Stimulated activated CD4-positive, alpha-beta T cell treated with anti-CD3 and anti-CD28 coated beads, TNF-alpha, amount 100 ng/mL, for 4 hours (primary cell): ENCODE results near the gene KLF6.

Experiments
- DNase-seq, 3 experiments: peaks; one replicate each; pipeline ENCODE4 v3.0.0-alpha.2; 2020; ENCODE audit warnings: low read depth in 3 of 3

KLF6 gene

DNA sequence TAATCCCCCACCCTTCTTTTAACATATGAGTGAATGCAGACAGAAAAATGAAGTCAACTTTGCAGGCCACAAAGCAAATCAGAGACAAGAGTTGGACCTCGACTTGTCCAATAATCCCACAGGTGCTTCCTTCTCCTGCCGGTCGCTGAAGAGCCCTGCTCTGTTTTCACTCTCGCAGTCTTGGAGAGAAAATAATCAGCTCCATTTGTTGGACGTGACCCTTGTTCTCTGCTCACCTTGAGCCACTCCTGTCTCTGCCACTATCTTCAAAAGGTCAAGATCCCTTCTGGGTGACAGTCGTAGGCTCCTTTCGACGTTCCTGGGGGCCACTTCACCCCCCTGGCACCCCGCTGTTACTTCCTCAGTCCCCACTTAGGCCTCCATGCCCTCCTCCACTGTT lies 2.8 kb upstream of the KLF6 start:
- DNase-seq, result no peak

DNA sequence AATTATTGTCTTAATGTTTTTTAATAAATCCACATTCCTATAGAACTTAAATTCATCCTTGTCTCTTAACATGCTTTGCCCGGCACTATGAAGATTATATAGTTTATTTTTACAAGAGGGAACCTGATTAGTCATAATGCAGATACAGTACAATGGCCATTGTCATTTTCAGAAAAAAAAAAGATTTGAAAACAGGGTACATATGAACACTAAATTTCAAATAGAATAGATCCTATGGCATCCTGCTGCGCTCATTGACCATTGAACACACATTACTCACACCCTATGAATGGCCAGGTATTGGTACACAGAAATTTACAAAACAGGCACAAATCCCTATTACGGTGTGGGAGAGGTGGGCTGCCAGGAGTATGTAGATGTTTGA lies 2.0 kb upstream of the KLF6 start:
- DNase-seq, result no peak

DNA sequence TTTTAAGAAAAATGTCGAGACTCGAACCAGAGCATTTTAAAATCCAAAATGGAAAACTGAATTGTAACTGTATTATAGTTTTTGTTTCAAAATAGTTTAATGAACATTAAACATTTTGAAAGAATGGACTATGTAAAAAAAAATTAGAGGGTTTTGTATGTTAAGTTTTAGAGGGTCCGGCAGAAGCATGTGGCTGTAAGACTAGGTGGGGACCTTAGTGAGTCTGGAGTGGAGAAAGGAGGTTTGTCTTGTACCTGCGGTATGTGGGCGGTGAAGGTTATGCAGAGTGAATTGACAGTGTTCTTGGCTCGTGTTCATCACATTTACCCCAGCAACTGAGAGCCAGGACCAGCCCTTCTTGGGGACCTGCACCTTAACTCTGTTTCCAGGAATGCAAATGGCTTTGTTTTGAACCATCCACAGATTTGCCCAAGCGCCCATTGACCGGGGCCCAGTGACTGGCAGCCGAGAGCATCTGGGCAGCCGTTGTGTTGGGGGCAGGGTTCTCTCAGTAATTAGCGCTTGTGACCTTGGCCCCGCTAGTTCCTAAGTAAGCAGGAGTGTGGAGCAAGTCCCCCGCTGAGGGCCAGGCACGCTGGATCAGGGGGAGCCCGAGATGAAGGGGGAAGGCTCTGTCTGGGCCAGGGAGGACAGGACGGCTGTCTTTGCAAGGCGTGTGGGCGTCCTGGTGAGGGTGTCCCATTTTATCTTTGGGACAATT lies 1.4 kb upstream of the KLF6 start:
- no peak for DNase-seq

DNA sequence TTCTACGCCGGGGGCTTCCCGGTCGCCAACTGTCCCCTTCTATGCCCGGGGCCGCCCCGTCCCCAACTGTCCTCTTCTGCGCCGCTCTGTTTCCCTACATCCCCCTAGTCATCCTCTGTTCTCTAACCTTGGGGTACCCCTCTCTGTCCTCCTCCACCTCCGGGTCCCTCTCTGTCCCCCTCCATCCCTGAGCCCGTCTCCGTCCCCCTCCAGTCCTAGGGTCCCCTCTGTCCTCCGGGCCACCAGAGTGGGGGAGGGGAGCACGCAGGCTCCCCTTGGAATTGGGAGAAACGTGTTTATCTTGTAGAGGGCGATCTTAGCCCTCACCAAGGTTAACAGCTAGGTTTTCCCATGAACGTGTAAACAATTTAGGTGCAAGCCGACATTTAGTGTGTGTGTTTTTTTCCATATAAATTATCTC lies 852 bp upstream of the KLF6 start:
- DNase-seq, result no peak

DNA sequence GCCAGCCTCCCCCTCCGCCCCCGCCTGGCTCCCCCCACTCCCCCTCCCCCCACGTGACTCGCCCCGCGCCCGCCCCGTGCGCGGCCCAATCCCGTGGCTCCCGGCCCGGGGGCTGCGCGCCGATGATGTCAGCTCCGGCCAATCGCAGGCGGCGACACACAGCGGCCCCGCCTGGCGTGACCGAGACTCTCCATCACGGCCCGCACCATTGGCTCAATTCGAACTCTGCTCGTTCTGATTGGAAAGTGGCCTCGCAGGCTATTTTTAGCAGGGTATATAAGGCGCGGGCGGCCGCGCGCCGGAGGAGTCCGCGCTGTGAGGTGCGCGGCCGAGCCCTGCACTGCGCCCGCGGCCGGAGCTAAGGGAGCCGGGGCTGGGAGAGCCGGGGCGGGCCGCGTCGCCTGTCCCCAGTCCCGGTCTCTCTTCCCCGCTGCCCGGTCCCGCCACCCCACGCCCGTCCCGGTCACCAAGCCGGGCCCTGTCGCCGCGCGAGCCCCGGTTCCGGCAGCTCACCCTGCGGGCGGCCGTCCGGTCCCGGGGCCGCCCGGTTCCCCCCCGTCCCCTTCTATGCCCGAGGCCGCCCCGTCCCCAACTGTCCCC lies 342 bp upstream of the KLF6 start:
- peak; percentile 98 to 100 (median 99) for DNase-seq

DNA sequence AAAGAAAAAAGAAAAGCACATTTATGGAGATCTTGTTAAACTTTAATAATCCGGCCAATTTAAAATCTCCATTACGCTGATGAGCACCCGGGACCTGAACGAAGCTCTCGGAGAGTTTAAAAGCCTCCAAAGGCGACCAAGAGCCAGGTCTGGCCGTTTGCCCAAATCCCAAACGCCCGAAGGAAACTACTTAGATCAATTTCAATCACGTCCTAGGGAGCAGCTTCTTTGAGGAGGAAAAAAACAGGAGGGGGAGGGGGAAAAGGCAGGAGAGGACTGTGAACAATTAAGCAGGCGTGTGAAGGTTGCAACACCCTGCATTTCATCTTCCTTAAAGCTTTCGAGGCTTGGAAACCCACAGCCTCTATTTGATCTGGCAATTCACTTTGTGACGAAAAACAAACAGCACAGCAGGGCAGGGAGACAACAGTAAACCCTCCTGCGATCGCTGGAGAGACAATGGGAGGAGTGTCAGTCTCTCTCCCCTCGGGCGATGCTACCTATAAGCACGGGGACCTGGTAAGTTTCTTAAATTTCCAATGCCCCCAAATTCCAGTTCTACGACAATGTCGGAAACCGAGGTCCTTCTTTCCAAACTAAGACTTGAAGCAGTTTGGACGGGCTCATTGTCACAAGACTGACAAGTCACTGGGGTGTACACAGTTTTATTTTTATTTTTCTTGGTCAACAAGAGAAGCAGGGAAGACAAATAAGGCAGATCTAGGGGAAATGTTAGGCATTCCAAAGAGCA lies 1.2 kb downstream of the KLF6 start:
- DNase-seq, result no peak

DNA sequence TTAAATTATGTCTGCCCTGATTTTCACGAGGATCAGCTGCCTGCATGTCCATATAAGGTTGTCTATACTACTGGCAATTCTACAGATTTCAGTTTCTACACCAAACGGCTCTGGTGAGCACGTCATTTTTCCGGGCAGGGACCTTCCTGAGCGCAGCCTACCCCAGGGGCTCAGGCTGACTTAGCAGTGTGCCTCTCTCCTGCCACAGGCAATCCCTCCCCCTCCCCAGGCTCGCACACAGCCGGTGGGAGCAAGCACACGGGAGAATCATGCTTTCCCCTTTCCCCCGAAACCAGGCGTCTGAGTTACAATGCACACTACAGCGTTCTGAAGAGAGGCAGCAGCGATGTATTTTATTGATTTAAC lies 1.7 kb downstream of the KLF6 start:
- DNase-seq, result peak in 2 of 3 experiments; percentile 49 to 55

DNA sequence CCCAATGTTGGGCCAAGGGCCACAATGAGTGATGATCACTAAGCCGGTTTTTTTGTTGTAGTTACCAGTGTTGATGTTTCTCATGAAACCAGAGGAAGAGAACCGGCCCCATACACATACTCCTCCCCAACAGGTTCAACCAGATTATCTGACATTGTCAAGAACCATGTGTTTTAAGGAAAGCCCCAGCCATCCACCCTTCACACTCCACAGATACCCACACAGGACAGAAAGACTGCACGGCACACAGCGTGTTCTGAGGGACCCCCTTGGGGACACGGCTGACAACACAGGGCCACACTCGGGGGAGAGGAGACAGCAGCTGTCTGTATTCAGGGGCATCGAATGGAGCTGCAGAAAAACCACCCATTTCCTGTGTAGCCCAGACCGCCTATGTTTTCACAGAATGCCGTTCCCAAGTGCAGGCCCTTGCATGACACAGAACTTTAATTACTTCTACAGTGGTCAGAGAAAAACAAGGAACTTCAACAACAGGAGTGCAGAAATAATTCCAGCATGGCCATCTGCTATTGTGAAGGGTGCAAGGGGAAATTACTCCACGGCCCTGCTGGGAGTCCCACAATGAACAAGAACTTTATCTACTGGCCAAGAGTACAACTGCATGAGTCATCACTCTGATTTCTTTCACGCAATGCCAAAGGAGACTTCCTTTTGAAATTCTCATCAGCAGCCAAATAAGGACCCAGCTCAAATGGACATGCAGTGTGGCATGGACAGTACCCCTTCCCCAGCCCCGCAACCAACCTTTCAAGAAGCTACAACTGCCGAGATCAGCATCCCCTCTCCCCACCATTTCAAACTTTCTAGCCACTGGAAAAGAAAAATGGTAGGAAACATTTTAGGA lies 2.3 kb downstream of the KLF6 start:
- no peak for DNase-seq

DNA sequence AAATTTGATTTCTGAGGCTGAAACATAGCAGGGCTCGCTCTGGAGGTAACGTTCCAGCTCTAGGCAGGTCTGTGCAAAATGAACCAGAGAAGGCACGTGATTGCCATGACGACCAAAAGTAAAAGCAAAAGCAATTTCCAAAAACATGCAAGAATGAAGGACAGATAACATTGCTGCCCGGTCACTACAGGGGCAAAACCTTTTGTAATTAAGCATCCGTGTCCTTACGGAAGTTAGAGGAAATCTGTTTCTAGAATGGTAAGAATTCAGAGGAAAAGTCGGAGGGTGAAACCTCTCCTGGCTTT lies 2.9 kb downstream of the KLF6 start:
- no peak for DNase-seq

DNA sequence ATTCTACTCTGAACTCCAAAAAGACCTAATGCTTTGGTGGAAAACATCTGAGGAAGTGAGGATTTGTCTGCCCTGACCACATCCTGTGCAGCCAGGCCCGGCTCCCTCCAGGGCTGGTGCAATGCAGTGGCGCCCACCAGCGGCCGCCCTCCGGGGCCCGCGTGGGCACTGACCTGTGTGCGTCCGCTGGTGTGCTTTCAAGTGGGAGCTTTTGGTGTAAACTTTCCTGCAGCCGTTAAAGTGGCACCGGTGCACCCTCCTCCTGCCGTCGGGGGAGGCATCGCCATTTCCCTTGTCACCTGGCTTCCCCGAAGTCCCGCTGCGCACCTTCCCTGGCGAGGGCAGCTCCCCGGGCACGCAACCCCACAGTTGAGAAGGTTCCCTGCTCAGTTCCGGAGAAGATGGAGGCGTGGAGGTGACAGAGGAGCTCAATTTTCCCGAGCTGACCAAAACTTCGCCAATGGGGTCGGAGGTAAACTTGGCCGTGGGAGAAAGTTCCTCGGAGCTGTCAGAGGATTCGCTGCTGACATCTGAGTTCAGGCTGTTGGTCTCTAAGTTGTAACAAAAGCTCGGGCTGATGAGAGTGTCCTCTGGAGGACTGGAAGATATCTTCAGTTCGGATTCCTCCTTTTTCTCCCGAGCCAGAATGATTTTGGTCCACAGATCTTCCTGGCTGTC lies 3.4 kb downstream of the KLF6 start:
- DNase-seq, result no peak

DNA sequence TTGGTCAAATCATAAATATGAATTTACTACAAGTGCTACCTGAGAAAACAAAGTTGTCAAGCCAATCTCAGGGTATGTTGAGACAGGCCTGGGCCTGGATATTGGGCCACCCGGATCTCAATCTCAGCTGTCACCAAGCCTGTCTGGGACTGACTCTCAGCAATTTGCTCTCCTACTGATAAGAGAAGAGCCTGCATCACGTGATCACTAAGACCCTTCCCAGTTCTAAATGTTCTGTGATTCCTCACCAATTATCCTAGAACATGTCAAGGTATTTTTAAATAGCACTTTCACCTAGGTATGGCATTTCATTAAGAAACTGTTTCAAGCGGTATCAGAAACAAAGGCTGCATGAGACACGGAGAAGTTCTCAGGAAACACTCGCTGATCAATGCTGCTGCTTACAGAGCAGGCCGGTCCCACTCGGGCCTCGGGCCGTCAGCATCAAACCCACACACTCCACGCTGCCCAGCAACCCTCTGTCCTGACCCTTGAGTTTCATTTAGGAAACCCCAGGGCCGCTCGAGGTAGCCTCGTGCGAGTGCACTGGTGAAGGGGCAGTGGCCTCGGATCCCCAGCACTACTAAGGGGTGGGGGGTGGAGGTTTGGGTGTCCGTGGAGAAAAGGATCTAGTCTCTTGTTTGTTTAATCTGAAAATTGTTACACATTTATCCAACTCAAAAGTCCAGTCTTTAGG lies 4.1 kb downstream of the KLF6 start:
- DNase-seq, result no peak

DNA sequence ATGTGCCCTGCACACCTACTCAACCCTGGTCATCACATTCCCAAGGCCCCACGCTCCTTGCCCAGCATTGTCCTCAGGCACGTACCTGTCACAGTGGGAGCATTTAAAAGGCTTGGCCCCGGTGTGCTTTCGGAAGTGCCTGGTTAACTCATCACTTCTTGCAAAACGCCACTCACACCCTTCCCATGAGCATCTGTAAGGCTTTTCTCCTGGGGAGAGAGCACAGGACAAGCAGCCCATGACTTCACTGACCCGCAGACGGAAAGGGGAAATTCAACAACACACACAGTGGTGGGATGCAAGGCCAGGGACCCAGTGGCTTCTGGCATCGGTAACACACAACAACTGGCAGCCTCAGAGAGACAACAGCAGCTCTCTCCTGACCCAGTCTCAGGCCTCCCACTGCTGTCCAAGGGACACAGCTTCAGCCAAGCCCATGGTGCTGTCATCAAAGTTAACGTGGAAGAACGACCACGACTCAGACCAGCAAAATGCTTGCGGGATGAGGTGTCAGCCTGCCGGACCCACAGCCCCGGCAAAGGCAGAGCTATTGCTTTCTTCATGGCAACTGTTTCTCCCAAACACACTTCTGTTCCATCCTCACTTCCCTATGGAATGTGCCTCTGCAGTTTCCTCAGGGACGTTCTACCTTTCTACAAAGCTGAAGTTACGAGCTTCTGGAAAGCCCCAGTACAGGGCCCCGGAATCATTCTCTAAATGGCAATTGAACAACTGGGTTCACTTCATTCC lies 4.8 kb downstream of the KLF6 start:
- DNase-seq, result no peak

DNA sequence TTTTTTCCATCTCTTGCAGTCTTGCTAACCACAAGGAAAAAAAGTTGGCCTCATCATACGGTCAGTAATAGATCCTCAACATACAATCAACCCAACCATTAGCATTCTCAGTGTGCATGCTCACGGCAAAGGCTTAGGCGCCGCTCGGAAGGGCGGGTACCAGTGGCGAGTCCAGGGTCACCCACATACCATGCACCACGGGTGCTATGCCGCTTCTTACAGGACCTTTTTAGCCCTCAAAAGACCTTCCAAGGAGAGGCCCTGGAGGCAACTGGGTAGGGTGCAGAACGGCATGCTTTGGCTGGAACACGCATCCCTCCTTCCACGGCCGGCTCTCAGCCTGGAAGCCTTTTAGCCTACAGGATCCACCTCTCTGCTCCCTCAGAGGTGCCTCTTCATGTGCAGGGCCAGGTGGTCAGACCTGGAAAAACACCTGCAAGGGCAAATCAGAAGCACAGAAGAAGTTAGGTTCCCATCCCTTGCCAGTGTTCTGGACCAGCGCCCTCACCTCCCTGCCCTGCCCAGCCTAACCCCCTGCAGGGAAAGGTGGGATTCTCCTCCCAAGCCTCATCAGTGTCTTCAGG lies 5.8 kb downstream of the KLF6 start:
- DNase-seq, result no peak

DNA sequence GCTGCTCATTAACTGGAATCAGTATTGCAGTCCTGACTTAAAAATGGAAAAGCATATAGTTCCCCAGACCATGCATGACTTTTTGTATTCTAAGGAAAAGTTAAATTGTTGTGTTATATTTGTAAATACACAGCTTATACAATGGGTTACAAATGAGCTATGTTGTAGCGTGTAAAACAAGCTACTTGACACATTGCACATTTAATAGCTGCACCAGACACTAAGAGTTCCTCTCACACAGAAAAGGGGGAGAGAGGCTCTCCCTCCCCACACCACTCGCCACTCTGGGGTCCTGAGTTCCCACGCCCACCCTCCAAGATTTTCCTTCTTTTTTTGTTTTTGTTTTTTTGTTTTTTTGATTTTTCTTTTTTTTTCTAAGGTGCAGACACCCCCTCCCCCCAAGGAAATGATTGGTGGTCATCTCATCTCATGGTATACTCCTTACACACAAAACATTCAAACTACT lies 6.3 kb downstream of the KLF6 start:
- no peak for DNase-seq

DNA sequence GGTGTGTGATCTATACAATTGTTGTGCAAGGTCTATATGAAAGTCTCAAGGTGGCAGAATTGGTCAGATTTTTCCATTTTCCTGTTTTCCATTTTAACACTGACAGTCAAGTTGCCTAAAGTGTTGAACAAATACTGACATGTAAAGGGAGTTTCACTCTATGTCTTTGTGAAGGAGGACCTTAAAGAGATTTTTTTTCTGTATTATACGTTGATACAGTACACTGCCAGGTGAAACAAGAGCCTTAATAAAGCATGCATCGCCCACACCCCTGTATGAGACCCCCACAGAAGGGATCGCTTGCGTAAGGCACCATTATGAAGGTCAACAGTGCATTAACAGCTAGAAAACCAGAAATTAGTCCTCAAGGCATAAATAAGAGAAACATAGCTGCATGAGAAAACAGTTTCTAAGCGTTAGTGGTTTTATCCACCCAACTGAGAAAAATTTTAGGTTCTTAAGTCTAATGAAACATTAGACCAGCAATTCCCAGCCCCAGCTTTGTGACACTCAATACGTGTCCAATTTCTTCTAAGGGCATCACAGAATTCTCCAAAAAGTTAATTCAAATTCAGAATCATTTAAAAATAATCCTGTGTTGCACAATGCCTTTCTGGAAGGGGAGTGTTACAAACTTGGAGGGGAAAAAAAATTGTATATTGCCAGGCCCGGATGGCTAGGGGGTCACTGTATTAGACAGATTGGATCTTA lies 6.9 kb downstream of the KLF6 start:
- DNase-seq, result no peak

DNA sequence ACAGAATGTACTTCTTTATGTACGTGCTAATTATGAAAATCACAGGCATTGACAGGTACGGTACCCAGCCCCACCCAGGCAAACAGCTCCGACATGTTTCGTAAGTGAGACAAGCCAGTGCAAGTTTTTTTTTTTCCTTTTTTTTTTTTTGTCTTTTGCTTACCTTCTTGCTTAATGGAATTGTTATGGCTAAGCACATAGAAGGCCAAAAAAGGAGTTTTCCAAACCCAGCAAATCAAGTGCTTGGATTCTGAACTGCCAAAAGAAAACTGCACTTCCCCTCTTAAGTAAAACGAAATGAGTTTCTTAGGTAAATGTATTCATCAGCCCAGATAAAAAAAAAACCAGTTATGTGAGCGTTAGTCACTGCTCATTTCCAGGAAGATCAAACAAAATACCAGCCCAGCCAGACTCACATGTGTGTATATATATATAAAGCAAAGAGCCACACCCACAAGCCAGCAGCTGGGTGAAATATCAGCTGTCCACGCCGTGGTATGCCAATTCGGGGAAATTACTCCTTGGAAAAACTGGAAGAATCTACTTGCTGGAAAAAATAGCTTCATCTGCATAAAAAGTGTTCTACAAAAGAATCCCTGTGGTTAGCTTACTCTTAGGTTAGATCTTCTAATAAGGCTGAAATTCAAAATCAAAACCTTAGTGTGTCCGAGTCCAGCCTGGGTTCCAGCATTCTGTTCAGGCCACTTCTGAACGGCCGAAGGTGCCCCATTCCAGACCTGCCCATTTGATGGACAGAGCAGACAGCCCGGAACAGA lies 8.0 kb downstream of the KLF6 start:
- no peak for DNase-seq

DNA sequence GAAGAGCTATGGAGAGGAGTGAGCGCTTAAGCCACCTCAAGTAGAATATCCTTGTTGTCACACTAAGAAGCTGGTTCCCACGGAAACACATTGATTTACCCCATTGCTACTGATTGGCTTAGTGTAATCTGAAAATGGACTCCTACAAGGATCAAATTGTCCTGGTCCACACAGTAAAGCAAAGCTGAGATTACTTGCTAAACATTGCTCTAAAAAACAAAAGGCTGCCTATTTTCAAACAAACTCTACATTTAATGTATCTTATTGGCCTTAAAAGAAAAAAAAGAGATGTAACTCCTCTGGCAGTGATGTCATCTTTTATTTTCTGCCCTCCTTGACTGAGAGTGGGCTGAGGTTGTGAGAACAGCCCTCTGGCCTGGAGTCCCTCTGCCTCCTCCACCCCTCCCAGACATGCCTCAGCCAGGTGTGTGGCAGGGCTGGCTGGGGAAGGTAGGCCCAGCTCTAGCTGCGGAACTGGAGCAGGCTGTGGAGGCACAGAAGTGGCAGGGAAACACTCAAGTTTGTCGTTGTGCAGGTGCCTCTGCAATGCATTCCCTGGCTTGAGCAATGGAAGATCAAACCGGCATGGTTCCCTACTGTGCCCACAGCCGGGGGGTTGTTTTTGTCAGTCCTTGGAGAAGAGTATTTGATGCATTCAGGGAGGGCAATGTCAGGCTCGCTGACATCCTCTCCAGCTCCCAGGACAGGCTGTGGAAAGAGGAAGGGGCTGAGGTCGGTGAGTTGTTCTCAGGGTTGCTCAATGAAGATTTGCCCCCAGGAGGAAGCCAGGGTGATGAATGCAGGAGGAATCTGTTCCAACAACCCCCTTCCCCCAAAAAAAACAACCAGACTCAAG lies 9.1 kb downstream of the KLF6 start:
- no peak for DNase-seq
